HG02852 (cell line): ENCODE data around the gene FBXL17.
"Not testable (repeated sequence)": the region's sequence is repeated elsewhere in the genome, so short reads cannot be mapped to it uniquely, and the experiment has no call there.

Experiments
- ATAC-seq: cut with Tn5 transposase; IDR thresholded peaks from one replicate; pipeline ENCODE4 v1.9.1; 2021; ENCODE audit warnings: mild to moderate bottlenecking, moderate library complexity; ENCODE audit not compliant: unreplicated experiment

The FBXL17 gene

GRCh38 chr5:108171759-108172158, 210.1 kb downstream of the FBXL17 start:
- no peak for ATAC-seq

- ATAC-seq: no peak
Measured at GRCh38 chr5:108168915-108169314, 213.0 kb downstream of the FBXL17 start.

GRCh38 chr5:108167174-108167573, 214.7 kb downstream of the FBXL17 start:
- ATAC-seq: no peak

- ATAC-seq: no peak
Measured at GRCh38 chr5:108164574-108164973, 217.3 kb downstream of the FBXL17 start.

GRCh38 chr5:108152854-108153253, 229.0 kb downstream of the FBXL17 start:
- not testable (repeated sequence) for ATAC-seq

DNA sequence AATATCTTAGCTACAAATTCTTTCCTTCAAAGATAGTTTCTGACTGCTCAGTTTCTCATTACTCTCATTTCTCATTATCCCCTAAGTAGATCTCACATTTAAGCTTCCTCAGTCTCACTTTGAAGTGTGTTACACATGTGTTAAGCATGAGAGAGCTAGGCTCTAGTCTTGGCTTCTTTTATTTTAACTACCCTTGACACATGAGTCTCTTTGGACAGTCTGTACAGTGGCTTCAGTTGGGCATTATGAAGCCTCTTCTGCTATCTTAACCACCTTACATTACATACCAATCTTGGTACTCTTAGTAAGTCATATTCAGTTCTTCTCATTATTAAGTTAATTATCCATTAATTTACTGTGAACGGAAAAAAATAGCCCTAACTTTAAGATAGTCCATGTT, 232.5 kb downstream of the FBXL17 start:
- ATAC-seq: no peak

DNA sequence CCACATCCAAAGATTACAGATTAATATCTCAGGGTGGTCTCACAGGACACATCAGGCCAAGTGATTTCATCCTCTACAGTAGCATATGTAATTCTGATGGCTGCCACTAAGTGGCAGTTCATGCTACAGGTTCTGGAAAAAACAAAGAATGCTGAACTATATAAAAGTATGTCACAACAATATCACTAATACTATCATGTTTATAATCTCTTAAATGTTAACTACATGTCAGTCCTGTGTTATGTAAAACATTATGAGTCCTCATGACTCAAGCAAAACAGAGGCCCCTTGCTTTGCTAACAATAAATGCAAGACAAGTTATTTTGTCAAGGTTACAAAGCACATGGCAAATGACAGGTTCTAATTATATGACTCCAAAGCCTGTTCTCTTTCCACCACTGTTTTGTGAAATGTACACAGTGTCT, 233.2 kb downstream of the FBXL17 start:
- ATAC-seq: peak; percentile 70

DNA sequence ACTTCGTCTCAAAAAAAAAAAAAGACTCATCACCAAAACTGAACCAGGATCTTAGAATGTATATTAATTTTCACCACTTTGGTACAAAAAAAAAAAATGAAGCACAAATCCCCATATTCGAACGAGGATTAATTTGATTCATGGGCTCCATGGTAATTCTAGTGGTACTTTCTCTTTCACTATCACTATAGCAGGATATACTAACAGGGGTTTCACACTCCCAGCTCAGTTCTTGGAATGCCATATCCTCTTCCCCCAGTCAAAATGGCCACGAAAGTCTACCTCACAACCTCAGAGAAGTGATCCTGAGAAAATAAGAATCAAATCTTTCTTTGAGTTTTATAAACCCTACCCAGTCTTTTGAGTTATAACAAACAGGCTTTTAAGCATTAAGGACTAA, 235.7 kb downstream of the FBXL17 start:
- ATAC-seq: no peak

- ATAC-seq: no peak
Measured at GRCh38 chr5:108145351-108145750, 236.5 kb downstream of the FBXL17 start.

- no peak for ATAC-seq
Measured at GRCh38 chr5:108144332-108144731, 237.6 kb downstream of the FBXL17 start.

- no peak for ATAC-seq
Measured at GRCh38 chr5:108143581-108143980, 238.3 kb downstream of the FBXL17 start.

GRCh38 chr5:108141676-108142075, 240.2 kb downstream of the FBXL17 start:
- ATAC-seq: peak; percentile 83

GRCh38 chr5:108136493-108136892, 245.4 kb downstream of the FBXL17 start:
- ATAC-seq: no peak

DNA sequence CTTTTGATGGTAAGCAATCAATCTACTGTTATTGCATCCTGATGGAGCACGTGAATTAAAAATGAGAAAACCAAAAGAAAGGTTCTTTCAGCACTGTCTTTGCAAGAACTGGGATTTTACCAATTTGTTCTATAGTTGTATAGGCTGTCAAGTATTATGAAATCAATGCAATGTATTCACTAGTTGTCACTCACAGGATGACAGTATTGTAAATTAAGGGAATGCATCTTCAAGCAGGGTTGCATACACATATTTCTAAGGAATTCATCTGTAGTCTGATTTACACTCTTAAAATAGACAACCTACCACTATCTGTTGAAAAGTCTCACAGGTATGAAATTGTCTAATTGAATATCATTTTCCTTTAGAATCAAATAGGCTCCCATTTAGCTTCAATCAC, 252.8 kb downstream of the FBXL17 start:
- no peak for ATAC-seq

DNA sequence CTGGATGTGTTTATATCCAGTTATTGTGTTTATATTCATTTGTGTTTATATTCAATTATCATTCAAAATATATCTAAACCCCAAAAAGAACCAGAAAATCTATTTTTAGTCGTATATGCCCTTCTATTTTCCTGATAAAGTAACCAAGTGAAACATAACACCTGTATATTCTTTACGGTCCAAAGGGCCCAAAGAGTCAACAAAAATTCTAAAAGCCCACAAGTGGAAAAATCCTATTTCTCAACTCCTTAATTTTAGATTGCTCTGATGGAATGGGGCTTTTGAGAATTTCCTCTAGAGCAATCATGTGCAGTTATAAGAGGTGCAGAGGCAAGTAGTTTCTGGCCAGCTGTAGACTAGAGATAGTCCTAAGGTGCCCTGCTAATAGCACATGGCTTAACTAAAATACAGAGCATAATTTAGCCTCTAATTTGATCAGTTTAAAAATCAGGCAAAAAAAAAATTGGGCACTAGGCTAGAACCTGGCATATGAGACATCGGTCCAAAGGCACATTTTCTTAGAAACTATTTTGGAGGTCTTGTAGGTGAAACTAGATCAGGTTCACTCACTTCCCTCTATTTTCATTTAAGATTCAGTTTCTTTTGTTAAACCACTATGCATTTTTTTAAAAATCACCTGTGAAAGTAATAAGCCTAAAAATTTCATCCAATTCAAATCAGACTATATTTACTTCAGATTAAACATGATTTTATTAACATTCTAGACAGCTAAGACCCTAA, 256.0 kb downstream of the FBXL17 start:
- ATAC-seq: no peak

- ATAC-seq: no peak
Measured at GRCh38 chr5:108124596-108124995, 257.3 kb downstream of the FBXL17 start.

DNA sequence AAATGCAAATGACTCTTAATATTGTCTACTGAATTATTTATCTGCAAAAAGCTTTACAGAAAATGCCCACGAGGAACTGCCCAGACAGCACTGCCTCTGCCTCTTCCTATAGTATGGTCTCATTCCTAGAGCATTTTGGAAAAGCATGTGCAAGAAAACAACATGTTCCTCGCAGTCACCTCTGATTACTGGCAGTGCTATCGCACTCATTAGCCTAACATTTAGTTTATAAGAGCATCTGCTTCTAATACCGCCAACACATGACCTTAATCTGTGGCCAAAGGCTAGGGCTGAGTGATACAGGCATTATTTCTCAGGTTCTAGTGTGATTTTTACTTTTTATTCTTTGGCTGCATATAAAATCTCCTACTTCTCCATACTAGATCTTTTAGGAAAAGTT, 259.2 kb downstream of the FBXL17 start:
- no peak for ATAC-seq

DNA sequence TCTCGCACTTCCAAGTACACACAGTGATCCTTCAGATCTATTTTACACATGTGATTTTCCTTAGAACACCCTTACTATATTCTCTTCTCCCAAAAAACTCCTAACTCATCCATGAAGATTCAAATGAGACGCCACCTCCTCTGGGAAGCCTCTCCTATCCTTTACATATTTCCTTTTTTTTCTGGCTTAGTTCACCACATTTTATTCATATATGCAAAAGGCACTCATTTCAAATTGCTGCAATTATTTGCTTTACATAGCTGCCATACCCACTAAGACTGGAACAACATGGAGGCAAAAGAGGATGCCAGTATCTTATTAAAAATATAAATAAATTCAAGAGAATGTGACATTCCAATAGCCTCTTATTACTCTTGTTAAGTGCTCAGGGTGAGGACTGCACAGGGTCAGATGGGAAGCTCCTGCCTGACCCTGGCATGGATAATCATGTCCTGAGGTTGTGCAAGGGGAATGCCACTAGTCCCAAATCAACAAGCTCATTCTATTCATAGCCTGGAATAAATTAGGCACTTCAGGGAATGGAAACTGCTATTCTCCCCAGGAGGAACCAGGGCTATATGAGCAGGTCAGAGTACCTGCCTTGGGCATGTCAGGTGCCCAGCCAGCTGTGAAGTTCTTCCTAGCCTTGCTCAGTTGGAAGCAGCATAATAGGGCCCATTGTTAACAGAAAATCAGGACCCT, 262.9 kb downstream of the FBXL17 start:
- no peak for ATAC-seq

DNA sequence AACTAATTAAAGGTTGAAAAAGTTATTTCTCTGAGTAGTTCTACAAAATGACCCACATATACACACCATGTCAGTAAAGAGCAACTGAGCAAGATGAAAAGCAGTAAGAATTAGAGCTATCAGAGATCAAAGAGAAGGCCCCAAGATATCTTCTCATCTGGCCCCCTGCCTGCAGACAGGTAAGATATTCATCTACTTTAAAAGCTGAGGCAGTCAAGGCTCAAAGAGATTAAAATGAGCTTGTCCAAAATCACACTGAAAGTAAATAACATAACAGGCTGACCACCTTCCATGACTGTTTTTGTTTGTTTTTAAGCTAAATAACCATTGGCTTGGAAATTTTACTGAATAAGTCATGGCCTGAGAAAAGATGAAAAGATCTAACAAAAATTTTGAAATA, 266.2 kb downstream of the FBXL17 start:
- ATAC-seq: no peak

DNA sequence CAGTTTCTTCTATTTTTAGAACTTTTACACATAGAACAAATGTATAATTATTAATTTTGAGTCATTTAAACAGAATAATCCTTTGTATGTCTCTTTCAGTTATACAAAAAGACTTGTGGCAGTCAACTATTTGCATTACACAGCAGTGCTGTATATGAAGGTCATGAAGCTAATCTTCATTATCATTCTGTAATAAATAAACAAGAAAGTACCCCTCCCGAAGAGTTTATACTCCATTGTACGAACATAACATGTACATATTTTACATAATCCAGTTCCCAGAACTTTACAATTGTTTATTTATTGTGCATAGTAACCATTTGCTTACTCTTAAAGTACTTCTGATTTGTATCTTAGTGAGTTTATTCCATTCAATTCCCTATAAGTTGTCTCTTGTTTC, 267.9 kb downstream of the FBXL17 start:
- no peak for ATAC-seq

- no peak for ATAC-seq
Measured at GRCh38 chr5:108111736-108112135, 270.2 kb downstream of the FBXL17 start.

DNA sequence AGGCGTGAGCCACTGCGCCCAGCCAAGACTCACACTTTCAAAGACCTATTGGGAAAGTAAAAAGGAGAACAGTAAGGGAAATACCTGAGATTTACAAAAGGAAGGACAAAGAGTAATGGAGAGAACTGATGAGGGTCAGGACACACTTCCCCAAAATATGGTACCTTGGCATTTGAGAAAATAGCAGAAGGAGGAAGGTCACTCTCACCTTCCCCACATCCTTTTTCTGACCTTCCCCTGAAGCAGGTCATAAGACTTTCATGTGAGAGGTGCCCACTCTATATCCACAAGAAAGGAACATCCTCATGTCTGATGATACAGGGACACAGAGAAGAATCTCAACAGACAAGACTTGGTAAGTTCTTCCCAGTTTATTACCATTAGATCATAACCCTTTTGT, 272.8 kb downstream of the FBXL17 start:
- no peak for ATAC-seq
